Mesenchymal stem cell (in vitro differentiated cells and primary cell): ENCODE results near the gene GLP2R.

Source experiments
- DNase-seq: peaks from one replicate; pipeline ENCODE4 v3.0.0-alpha.2; 2013
- H2AFZ ChIP-seq: one replicate; pipeline ENCODE4 v1.6.1; 2013; ENCODE audit warnings: low read depth, mild to moderate bottlenecking, control low read depth, inconsistent platforms, low read length, moderate library complexity
- H2AK5ac ChIP-seq: 2 replicates; pipeline ENCODE4 v1.6.1; 2013; ENCODE audit warnings: low read length, moderate library complexity, mild to moderate bottlenecking, inconsistent platforms; ENCODE audit not compliant: severe bottlenecking
- H2BK120ac ChIP-seq: one replicate; pipeline ENCODE4 v1.6.1; 2013; ENCODE audit warnings: low read depth, mild to moderate bottlenecking, inconsistent platforms, low read length, moderate library complexity
- H2BK12ac ChIP-seq, 2 experiments: one replicate each; pipeline ENCODE4 v1.6.1; 2013; ENCODE audit warnings: inconsistent platforms in 2 of 2, low read length in 2 of 2, mild to moderate bottlenecking in 2 of 2, moderate library complexity in 2 of 2, control low read depth in 1 of 2
- H2BK15ac ChIP-seq: one replicate; pipeline ENCODE4 v1.6.1; 2013; ENCODE audit warnings: mild to moderate bottlenecking, low read depth, inconsistent platforms; ENCODE audit not compliant: poor library complexity, severe bottlenecking
- H2BK5ac ChIP-seq: 2 replicates; pipeline ENCODE4 v1.6.1; 2013; ENCODE audit warnings: low read depth, mild to moderate bottlenecking, low read length, control low read depth, inconsistent platforms; ENCODE audit not compliant: poor library complexity, severe bottlenecking
- H3K14ac ChIP-seq, 2 experiments: one replicate each; pipeline ENCODE4 v1.6.1; 2013; ENCODE audit warnings: inconsistent platforms in 2 of 2, low read length in 2 of 2, control low read depth in 1 of 2, mild to moderate bottlenecking in 1 of 2, moderate library complexity in 1 of 2
- H3K18ac ChIP-seq, 2 experiments: one replicate each; pipeline ENCODE4 v1.6.1; 2013; ENCODE audit warnings: inconsistent platforms in 2 of 2, low read length in 2 of 2, control low read depth in 1 of 2, low read depth in 1 of 2, mild to moderate bottlenecking in 1 of 2
- H3K23ac ChIP-seq, 2 experiments: one replicate each; pipeline ENCODE4 v1.6.1; 2013; ENCODE audit warnings: inconsistent platforms in 2 of 2, low read length in 2 of 2, mild to moderate bottlenecking in 2 of 2, moderate library complexity in 2 of 2, control low read depth in 1 of 2
- H3K27ac ChIP-seq: 2 replicates; pipeline ENCODE4 v1.5.1; 2013; ENCODE audit warnings: mild to moderate bottlenecking, moderate library complexity, low read length, control low read depth, inconsistent platforms; ENCODE audit not compliant: poor library complexity, severe bottlenecking
- H3K27me3 ChIP-seq, 2 experiments: 2 replicates each; pipeline versions ENCODE4 v1.6.1 to v1.7.0; 2013; ENCODE audit warnings: low read length in 2 of 2, mild to moderate bottlenecking in 2 of 2, moderate library complexity in 2 of 2, control low read depth in 1 of 2, inconsistent platforms in 1 of 2; ENCODE audit not compliant: control insufficient read depth in 1 of 2, insufficient read depth in 1 of 2
- H3K36me3 ChIP-seq, 2 experiments: 2 replicates each; pipeline versions ENCODE4 v1.6.1 to v1.7.0; 2013; ENCODE audit warnings: low read length in 2 of 2, control low read depth in 1 of 2, inconsistent platforms in 1 of 2, low read depth in 1 of 2, mild to moderate bottlenecking in 1 of 2; ENCODE audit not compliant: insufficient read depth in 2 of 2, control insufficient read depth in 1 of 2
- H3K4ac ChIP-seq, 2 experiments: one replicate each; pipeline ENCODE4 v1.6.1; 2013; ENCODE audit warnings: inconsistent platforms in 2 of 2, low read length in 2 of 2, mild to moderate bottlenecking in 2 of 2, moderate library complexity in 2 of 2, control low read depth in 1 of 2, low read depth in 1 of 2
- H3K4me1 ChIP-seq: 2 replicates; pipeline ENCODE4 v1.6.1; 2013; ENCODE audit warnings: low read depth, low read length, control low read depth; ENCODE audit not compliant: control insufficient read depth, insufficient read depth
- H3K4me2 ChIP-seq: 2 replicates; pipeline ENCODE4 v1.6.1; 2013; ENCODE audit warnings: low read length, mild to moderate bottlenecking, inconsistent platforms; ENCODE audit not compliant: poor library complexity, severe bottlenecking
- H3K4me3 ChIP-seq, 2 experiments: 2 replicates each; pipeline versions ENCODE4 v1.5.1 to v1.7.0; 2013; ENCODE audit warnings: low read length in 2 of 2, mild to moderate bottlenecking in 2 of 2, control low read depth in 1 of 2, low read depth in 1 of 2; ENCODE audit not compliant: insufficient read depth in 1 of 2
- H3K79me1 ChIP-seq: replicated peaks from 2 replicates; pipeline ENCODE4 v1.6.1; 2013; ENCODE audit warnings: mild to moderate bottlenecking, control low read depth, low read length, inconsistent platforms; ENCODE audit not compliant: poor library complexity, severe bottlenecking
- H3K9ac ChIP-seq: 2 replicates; pipeline ENCODE4 v1.7.0; 2013; ENCODE audit warnings: mild to moderate bottlenecking, low read length, moderate library complexity
- H3K9me3 ChIP-seq: 2 replicates; pipeline ENCODE4 v1.7.0; 2013; ENCODE audit warnings: mild to moderate bottlenecking, low read length; ENCODE audit not compliant: control insufficient read depth
- H4K8ac ChIP-seq: one replicate; pipeline ENCODE4 v1.6.1; 2013; ENCODE audit warnings: inconsistent platforms, mild to moderate bottlenecking, low read length, moderate library complexity
- H4K91ac ChIP-seq: one replicate; pipeline ENCODE4 v1.6.1; 2013; ENCODE audit warnings: mild to moderate bottlenecking, low read length, inconsistent platforms
- WGBS: methylation state at CpG from one replicate; pipeline ENCODE4 v1.1.7; 2013; ENCODE audit warnings: mixed read lengths; 5-methylcytosine and 5-hydroxymethylcytosine counted together

Gene GLP2R

GRCh38 chr17:9934331-9934730 is 108.6 kb downstream of the GLP2R start:
- Histone ChIP-seq H2BK15ac (no peak overlapping the region), H2BK120ac (no peak overlapping the region), H3K79me1 (no peaks in the 10 kb centered on the region), H2BK5ac (no peak overlapping the region), H2AFZ (no peak overlapping the region), H2AK5ac (no peak overlapping the region), H4K8ac (no peak overlapping the region), H3K18ac (no peak overlapping the region), H3K36me3 (peaks cover 24 to 73% of the 10 kb centered on the region in 2 experiments), H4K91ac (no peak overlapping the region), H2BK12ac (no peak overlapping the region), H3K23ac (no peak overlapping the region), H3K9me3 (peaks cover 10% of the 10 kb centered on the region), H3K27me3 (no peaks in the 10 kb centered on the region), H3K27ac (no peak overlapping the region), H3K4ac (no peak overlapping the region), H3K4me1 (peaks cover 8% of the 10 kb centered on the region), H3K4me2 (no peak overlapping the region), H3K9ac (no peak overlapping the region), H3K14ac (no peak overlapping the region), H3K4me3 (no peak overlapping the region)
- DNase-seq = no peak
- WGBS = 93% methylated on average over 6 of the region's 7 CpGs

GRCh38 chr17:9935408-9935807 is 109.7 kb downstream of the GLP2R start:
- WGBS = 91% methylated on average over 6 of the region's 6 CpGs
- no peak overlapping the region for H4K8ac ChIP-seq
- no peak overlapping the region for H3K4ac ChIP-seq
- H2BK15ac ChIP-seq = no peak overlapping the region
- no peak overlapping the region for H2AK5ac ChIP-seq
- H4K91ac ChIP-seq = no peak overlapping the region
- H3K9me3 ChIP-seq = peaks cover 10% of the 10 kb centered on the region
- no peak overlapping the region for H3K27ac ChIP-seq
- no peaks in the 10 kb centered on the region for H3K79me1 ChIP-seq
- no peak overlapping the region for H3K9ac ChIP-seq
- no peaks in the 10 kb centered on the region for H3K27me3 ChIP-seq
- no peak overlapping the region for H3K14ac ChIP-seq
- no peak overlapping the region for H2BK120ac ChIP-seq
- no peak overlapping the region for H2BK12ac ChIP-seq
- DNase-seq = no peak
- H3K4me2 ChIP-seq = no peak overlapping the region
- no peak overlapping the region for H2AFZ ChIP-seq
- H2BK5ac ChIP-seq = no peak overlapping the region
- no peak overlapping the region for H3K4me3 ChIP-seq
- peaks cover 32 to 78% of the 10 kb centered on the region in 2 experiments for H3K36me3 ChIP-seq
- H3K23ac ChIP-seq = no peak overlapping the region
- H3K18ac ChIP-seq = no peak overlapping the region
- H3K4me1 ChIP-seq = peaks cover 8% of the 10 kb centered on the region

GRCh38 chr17:9936095-9936494 is 110.4 kb downstream of the GLP2R start:
- peaks cover 38 to 78% of the 10 kb centered on the region in 2 experiments for H3K36me3 ChIP-seq
- H2BK15ac ChIP-seq = no peak overlapping the region
- H2AK5ac ChIP-seq = no peak overlapping the region
- no peak overlapping the region for H3K14ac ChIP-seq
- no peak overlapping the region for H3K9ac ChIP-seq
- no peak overlapping the region for H2BK120ac ChIP-seq
- H3K4ac ChIP-seq = no peak overlapping the region
- H3K27me3 ChIP-seq = no peaks in the 10 kb centered on the region
- no peak overlapping the region for H3K23ac ChIP-seq
- no peak overlapping the region for H3K27ac ChIP-seq
- H3K79me1 ChIP-seq = no peaks in the 10 kb centered on the region
- no peak overlapping the region for H4K91ac ChIP-seq
- peaks cover 3% of the 10 kb centered on the region for H3K4me1 ChIP-seq
- H3K4me3 ChIP-seq = no peak overlapping the region
- no peak overlapping the region for H3K4me2 ChIP-seq
- 83% methylated on average over 2 of the region's 3 CpGs for WGBS
- H3K9me3 ChIP-seq = peaks cover 10% of the 10 kb centered on the region
- no peak overlapping the region for H2AFZ ChIP-seq
- no peak overlapping the region for H3K18ac ChIP-seq
- DNase-seq = no peak
- H2BK5ac ChIP-seq = no peak overlapping the region
- H2BK12ac ChIP-seq = no peak overlapping the region
- H4K8ac ChIP-seq = no peak overlapping the region

GRCh38 chr17:9937241-9937761 is 111.6 kb downstream of the GLP2R start:
- WGBS = 89% methylated on average over 13 of the region's 13 CpGs
- Histone ChIP-seq H3K4me2 (no peak overlapping the region), H3K36me3 (peaks cover 41 to 81% of the 10 kb centered on the region in 2 experiments), H2AK5ac (no peak overlapping the region), H2AFZ (no peak overlapping the region), H3K27me3 (no peaks in the 10 kb centered on the region), H4K91ac (no peak overlapping the region), H2BK120ac (no peak overlapping the region), H3K4me3 (no peak overlapping the region), H3K27ac (no peak overlapping the region), H3K79me1 (no peaks in the 10 kb centered on the region), H2BK5ac (no peak overlapping the region), H3K9me3 (peaks cover 10% of the 10 kb centered on the region), H3K14ac (no peak overlapping the region), H4K8ac (no peak overlapping the region), H3K23ac (no peak overlapping the region), H3K4ac (no peak overlapping the region), H3K9ac (peak overlapping the region; percentile 5), H3K4me1 (peaks cover 2% of the 10 kb centered on the region), H3K18ac (no peak overlapping the region), H2BK12ac (no peak overlapping the region), H2BK15ac (no peak overlapping the region)
- DNase-seq = no peak
